DMS114 treated with DMSO at 0.1 percent for 48 hours (cell line): ENCODE measurements around the gene SMYD2.

Experiments used
- DNase-seq: peaks from one replicate; lab custom pipeline; 2025; ENCODE audit not compliant: unreplicated experiment; lab: John Stamatoyannopoulos, UW

The SMYD2 gene

DNA sequence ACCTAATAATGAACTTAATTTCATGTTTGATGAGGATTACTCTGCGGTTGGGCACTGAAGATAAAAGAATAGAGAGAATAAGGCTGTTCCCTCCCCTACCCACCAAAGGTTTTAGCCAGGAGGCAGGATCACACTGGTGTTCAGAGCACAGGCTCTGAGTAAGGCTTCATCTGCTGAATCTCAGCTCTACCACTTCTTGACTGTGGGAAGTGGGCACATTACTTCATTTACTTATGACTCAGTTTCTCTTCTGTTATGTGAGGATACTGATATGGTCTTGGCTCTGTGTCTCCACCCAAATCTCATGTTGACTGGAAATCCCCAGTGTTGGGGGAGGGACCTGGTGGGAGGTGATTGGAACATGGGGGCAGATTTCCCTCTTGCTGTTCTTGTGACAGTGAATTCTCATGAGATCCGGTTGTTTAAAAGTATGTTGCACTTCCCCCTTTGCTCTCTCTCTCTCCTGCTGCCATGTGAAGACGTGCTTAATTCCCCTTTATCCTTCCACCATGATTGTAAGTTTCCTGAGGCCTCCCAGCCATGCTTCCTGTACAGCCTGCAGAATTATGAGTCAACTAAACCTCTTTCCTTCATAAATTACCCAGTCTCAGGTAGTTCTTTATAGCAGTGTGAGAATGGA, 79.7 kb downstream of the SMYD2 start:
- no peak for DNase-seq

DNA sequence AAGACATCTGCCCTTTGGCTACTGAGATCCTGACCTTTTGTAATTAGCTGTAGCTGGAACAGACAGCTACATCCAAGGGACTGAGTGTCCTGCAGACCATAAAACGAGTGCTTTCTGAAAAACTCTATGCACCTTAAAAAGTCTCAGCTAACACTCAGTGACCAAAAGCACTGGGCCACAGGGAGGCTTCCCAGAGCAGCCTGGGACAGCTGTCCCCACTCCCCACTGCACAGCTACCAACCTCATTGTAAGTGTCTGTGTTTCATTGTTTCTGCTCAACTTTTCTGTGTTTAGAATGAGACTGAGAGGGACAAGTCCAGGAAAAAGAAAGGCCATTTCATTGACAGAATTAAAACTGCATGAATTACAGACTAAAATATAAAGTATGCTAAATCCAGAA, 80.7 kb downstream of the SMYD2 start:
- no peak for DNase-seq

- DNase-seq: no peak
These were observed 81.4 kb downstream of the SMYD2 start for GRCh38 chr1:214362188-214362882.

- no peak for DNase-seq
These were observed 82.4 kb downstream of the SMYD2 start for GRCh38 chr1:214363386-214363785.

DNA sequence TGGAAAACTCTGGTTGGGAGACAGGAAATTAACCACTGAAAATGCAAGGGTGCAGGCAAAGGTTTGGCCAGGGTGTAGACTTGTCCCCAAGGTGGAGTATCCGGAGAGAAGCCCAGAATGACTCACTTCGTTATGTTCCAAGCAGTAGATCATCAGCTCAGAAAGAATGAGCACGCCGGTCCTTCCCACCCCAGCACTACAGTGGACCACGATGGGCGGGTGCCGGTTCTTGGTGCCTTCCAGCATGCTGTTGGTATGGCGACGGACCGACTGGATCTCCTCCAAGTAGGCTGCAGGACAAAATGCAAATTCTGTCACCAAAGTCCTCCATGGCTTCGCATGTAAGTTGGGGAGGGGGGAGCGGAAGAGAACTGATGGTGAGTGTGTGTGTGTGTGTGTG, 83.4 kb downstream of the SMYD2 start:
- DNase-seq: no peak

DNA sequence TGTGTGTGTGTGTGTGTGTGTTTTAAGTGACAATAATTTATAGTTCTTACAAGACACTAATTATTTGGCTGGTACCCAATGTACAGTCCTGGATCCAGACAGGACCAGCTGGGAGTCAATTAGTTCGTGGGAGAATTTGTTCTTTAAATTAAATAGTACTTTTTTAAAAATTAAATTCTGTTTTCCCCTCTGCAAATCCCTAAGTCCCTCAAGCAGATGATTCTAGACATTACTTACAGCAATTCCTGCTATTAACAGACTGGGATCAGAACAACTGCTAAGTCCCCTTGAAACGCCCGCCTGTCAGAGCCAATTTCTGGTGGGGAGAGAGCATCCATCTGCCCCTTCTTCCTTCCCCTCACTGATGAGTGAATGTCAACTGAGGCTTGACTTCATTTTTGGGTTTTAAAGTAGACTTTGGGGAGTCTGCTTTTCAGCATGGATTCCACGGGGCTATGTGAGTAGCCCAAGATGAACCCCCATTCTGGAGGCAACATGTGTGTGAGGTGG, 83.9 kb downstream of the SMYD2 start:
- DNase-seq: no peak

- DNase-seq: no peak
These were observed 86.9 kb downstream of the SMYD2 start for GRCh38 chr1:214367841-214368240.

GRCh38 chr1:214369364-214369763, 88.4 kb downstream of the SMYD2 start:
- no peak for DNase-seq

DNA sequence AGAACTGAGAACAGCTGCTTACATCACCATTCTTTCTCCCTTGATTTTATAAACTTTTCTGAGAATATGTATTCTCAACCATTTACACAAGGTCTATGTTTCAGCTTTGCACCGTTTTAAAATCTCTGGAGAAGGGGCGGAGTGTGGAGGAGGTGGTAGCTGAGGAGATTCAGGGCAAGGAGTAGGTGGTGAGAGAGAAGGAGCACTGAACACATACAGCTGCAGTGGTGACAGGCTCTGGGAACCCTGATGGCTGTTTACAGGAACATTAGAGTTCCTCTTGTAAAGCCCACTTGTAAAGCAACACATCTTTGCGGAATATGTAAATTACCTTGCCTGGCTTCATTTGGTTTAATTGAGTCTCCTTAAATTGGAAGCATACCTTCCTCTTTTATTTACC, 89.7 kb downstream of the SMYD2 start:
- DNase-seq: no peak

- DNase-seq: no peak
These were observed 91.1 kb downstream of the SMYD2 start for GRCh38 chr1:214372092-214372491.

- DNase-seq: no peak
These were observed 96.5 kb downstream of the SMYD2 start for GRCh38 chr1:214377485-214377884.

GRCh38 chr1:214377886-214378285, 96.9 kb downstream of the SMYD2 start:
- no peak for DNase-seq

DNA sequence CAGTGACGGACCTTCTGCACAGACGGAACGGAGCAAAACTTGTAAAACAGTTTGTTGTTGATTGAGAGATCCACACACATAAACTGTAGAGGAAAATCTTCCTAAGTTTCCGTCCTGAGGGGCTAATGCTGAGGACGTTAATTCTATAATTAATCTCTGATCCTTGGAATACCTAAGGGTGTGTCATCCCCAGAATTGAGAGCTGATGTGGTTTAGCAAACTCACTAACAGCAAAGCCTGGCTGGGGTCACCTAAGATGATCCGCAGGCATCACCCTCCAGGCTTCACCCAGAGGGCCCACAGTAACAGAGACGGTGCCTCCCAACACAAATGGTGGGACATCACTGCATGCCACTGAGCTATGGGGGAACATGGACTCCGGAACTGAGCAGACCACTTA, 97.5 kb downstream of the SMYD2 start:
- no peak for DNase-seq

DNA sequence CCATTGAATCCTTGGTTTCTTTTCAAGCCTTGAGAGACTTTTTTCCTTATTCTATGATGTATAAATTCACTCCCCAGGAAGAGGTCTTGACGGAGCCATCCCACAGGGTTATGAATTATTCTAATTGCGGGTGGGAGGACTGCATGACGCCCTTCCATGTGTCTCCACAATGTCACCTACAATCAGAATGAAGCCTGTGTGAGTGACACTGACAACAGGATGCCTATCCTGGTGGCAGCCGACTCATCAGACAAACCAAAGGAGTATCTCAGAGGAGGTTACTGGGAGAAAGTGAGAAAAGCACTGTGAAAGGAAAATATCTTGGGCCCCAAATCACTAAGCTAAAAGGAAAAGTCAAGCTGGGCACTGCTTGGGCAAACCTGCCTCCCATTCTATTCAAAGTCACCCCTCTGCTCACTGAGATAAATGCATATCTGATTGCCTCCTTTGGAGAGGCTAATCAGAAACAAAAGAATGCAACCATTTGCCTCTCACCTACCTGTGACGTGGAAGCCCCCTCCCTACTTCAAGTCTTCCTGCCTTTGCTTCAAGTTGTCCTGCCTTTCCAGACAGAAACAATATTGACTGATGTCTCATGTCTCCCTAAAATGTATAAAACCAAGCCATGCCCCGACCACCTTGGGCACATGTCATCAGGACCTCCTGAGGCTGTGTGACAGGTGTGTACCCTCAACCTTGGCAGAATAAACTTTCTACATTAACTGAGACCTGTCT, 98.4 kb downstream of the SMYD2 start:
- no peak for DNase-seq

- no peak for DNase-seq
These were observed 99.4 kb downstream of the SMYD2 start for GRCh38 chr1:214380396-214380795.

DNA sequence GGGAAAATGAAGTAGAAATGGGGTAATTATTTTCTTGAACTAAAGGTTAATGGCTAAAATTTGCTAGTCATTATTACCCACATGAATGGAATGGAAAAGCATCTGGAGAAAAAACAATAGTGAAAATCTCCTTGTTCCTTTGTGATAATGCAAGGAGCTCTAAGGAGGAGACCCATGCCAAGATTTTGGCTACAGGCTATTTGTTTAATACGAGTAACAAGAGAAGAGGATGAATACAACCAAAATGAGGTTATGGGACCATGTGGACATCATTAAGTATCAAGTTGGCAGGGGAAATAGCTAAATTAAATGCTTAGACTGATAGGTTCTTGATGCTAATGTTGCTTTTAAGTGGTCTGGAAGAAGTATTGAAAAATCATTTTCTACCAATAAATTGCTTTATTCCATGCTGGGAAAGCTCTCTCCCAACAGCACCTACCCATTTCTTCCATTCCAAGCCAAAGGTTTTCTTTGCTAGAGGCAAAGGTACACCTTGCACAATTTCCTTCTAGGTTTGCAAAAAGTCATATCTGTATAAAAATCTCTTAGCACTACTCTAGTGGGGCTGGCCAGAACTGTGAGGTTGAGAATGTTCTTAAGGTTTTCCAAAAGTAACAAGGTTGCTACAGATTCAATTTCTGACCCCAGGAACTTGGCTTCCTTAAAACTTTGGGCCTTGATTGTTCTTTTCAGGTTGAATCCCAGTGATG, 100.2 kb downstream of the SMYD2 start:
- no peak for DNase-seq

DNA sequence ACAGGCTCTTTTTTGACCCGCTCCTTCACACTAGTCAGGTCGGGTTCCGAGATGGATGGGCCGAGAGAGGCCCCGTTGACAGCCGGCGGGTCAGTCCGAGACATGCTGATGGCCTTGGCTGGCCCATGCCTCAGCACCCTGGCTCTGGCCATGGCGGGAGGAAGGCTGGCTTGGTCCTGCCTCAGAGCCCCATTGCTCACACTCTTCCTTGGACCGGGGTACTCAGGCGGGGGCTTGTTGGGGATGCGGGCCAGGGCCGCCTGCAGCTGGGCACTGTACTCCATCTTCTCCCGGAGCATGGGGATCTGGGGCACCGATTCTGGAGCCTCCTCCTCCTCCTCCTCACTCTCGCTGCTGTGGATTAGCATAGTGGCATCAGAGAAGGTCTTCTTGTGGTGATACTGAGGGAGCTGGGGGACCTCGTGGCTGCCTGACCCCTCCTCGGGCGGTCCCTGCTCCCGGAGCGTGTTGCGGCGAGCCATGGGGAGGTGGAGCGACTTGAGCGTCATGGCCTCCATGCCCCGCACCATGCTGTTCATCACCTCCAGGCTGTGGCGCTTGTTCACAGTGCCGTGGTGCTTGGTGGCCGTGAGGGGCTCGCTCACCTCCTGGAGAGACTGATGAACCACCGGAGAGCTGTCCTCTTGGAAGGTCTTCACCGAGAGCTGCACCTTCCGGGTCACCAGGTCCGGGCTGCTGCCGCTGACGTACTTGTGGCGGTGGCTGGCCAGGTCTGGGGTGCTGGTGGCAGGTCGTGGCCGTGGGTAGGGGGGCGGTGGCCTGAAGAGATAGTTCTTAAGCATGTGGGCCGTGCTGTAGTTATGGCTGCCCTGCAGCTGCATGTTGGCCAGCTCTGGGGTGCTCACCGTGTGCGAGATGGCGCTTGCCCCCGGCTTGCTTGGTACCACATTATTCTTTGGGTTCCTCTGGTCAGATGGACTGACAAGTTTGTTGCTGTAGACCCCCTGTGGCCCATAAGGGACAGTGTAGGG, 102.7 kb downstream of the SMYD2 start:
- no peak for DNase-seq

- DNase-seq: no peak
These were observed 103.6 kb downstream of the SMYD2 start for GRCh38 chr1:214384373-214385079.

DNA sequence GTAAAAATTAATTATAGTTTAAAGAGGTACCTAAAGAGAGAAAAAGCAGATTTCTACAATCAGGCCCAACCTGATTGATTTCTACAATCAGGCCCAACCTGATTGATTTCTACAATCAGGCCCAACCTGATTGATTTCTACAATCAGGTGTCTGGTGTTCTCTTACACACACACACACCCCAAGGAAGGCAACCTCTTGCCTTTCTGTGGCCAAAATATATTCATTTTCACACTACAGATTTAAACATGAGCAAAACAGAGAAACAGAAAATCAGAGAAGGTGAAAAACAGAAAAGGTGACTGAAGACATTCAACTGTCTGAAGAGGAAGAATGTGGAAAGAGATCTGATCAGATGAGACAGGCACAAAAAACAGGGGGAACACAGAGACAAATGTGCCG, 104.5 kb downstream of the SMYD2 start:
- DNase-seq: no peak

DNA sequence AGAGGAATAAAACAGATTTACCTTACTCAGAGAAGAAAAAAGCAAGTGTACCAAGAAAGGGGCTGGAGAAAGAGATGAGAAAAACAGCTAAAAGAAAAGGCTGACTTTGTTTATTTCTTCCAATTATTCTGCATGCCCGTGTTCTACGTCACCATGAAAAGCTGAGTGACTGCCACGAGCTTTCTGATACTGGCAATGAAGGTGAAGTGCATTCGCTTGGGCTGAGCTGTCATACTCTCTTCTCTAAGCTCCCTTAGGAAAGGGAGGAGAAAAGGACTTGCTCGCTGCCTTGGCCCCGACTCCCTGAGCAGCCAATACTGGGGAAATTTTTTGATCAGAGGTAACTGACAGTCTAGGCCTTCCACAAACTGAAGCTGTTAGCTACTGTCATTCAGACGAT, 105.4 kb downstream of the SMYD2 start:
- no peak for DNase-seq
